Esophagus squamous epithelium (tissue), 5 donors: ENCODE measurements around the gene CARD11. TPM values are rescaled to one million over a fixed set of nuclear protein-coding genes. Genes with fewer than 3 reads are reported as not detected.

Source experiments
- DNase-seq: peaks from one replicate; lab custom pipeline; 2025; lab: John Stamatoyannopoulos, UW
- H3K27ac ChIP-seq, 4 donors: fragments of 200-600 bp; sonication (generic); one replicate each; pipeline ENCODE4 v1.5.1; 2016 to 2019; ENCODE audit warnings: mild to moderate bottlenecking in 1 of 4
- H3K27me3 ChIP-seq, 4 donors: fragments of 200-600 bp; sonication (generic); 1 replicate in 3 of 4; 2 replicates in 1 of 4; pipeline versions ENCODE4 v1.5.1 to v1.6.0; 2017 to 2021; ENCODE audit warnings: antibody characterized with exemption in 1 of 4
- H3K36me3 ChIP-seq, 3 donors: fragments of 200-600 bp; sonication (generic); one replicate each; pipeline ENCODE4 v1.5.1; 2016 to 2019
- H3K4me1 ChIP-seq, 3 donors: fragments of 200-600 bp; sonication (generic); one replicate each; pipeline ENCODE4 v1.5.1; 2017 to 2019
- H3K4me3 ChIP-seq, 4 donors: fragments of 200-600 bp; sonication (generic); 1 replicate in 3 of 4; 2 replicates in 1 of 4; pipeline ENCODE4 v1.5.1; 2016 to 2019; ENCODE audit warnings: mild to moderate bottlenecking in 2 of 4, moderate library complexity in 1 of 4
- H3K9me3 ChIP-seq, 3 donors: fragments of 200-600 bp; sonication (generic); one replicate each; pipeline ENCODE4 v1.5.1; 2016 to 2019
- CTCF ChIP-seq, 6 experiments: fragments of 450-650 bp in 4 of 6; fragments of 200-600 bp in 2 of 6; sonication (generic) in 2 of 6; IDR thresholded peaks; one replicate each; pipeline ENCODE4 v1.5.1; 2016 to 2019; ENCODE audit warnings: antibody characterized with exemption in 6 of 6, mild to moderate bottlenecking in 4 of 6, moderate library complexity in 4 of 6
- POLR2A ChIP-seq, 4 donors: fragments of 450-650 bp; IDR thresholded peaks; one replicate each; pipeline ENCODE4 v1.6.1; 2017; ENCODE audit warnings: antibody characterized with exemption in 4 of 4, mild to moderate bottlenecking in 4 of 4, moderate library complexity in 3 of 4
- WGBS, 2 donors: methylation state at CpG; one replicate each; pipeline ENCODE4 v1.1.5; 2018; 5-methylcytosine and 5-hydroxymethylcytosine counted together
- intact Hi-C: fragments of 100-400 bp; cut with DNase I; formaldehyde crosslinking; loops from one replicate; pipeline ENCODE4 v1.15.0; 2022
- total RNA-seq, 4 donors: library from RNA; depleted of rRNA; stranded (reverse); fragments of >200 nt; gene quantifications; one replicate each; pipeline ENCODE4 v1.1.0, GENCODE V29; 2016
- donor health status: DM: yes; HTN: yes; CAD: no.

The CARD11 gene
- total RNA-seq, 4 donors from 2014 or later, result 0.92 to 2.6 (median 1.6) TPM

GRCh38 chr7:2969398-2970306, 74.0 kb downstream of the CARD11 start:
- Histone ChIP-seq H3K9me3 (peaks cover 0 to 19% (median 14%) of the 10 kb centered on the region in 3 donors), H3K4me3 (no peak overlapping the region), H3K36me3 (no peaks in the 10 kb centered on the region), H3K27me3 (peaks cover 0 to 11% (median 0%) of the 10 kb centered on the region in 4 donors), H3K27ac (no peak overlapping the region), H3K4me1 (no peaks in the 10 kb centered on the region)
- 91 to 92% methylated on average over 6 of the region's 6 CpGs for WGBS, 2 donors
- intact Hi-C loops, result no loop called here
- no peak for DNase-seq
- no peak for TF ChIP-seq POLR2A (IDR thresholded peaks at IDR 0.05)
- TF ChIP-seq CTCF (IDR thresholded peaks at IDR 0.05), result no peak

DNA sequence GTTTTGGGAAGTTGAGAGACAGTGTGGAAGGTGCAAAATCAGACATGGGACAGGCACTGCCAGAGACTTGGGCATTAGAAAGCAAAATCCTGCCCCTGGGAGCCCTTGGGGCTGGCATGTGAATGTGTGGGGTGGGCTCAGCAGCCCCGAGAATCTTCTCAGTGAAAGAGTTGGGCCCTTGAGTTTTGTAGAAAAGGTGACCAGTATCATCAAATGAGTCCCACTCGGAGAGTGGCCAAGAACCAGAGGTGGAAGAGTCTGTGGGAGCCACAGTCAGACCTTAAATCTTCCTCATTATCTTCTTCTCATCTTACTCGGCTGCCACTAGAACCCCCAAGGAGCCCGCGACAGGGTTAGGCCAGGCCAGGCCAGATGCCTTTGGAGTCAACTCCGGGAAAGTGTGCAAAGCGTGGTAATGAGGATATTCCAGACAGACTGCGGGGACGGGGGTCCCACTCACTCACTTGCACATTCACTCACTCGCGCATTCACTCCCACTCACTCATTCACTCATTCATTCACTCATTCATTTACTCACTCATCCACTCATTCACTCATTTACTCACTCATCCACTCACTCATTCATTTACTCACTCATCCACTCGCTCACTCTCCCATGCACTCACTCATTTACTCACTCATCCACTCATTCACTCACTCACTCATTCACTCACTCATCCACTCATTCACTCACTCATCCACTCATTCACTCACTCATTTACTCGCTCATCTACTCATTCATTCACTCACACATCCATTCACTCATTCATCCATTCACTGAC, 74.9 kb downstream of the CARD11 start:
- Histone ChIP-seq H3K27ac (no peak overlapping the region), H3K9me3 (peaks cover 0 to 19% (median 14%) of the 10 kb centered on the region in 3 donors), H3K4me1 (no peaks in the 10 kb centered on the region), H3K36me3 (no peaks in the 10 kb centered on the region), H3K27me3 (peaks cover 0 to 6% (median 0%) of the 10 kb centered on the region in 4 donors), H3K4me3 (no peak overlapping the region)
- no peak for DNase-seq
- intact Hi-C loops, result no loop called here
- WGBS, 2 donors, result 87 to 92% methylated on average over 13 of the region's 13 CpGs
- TF ChIP-seq CTCF (IDR thresholded peaks at IDR 0.05) (no peak), POLR2A (IDR thresholded peaks at IDR 0.05) (no peak)

DNA sequence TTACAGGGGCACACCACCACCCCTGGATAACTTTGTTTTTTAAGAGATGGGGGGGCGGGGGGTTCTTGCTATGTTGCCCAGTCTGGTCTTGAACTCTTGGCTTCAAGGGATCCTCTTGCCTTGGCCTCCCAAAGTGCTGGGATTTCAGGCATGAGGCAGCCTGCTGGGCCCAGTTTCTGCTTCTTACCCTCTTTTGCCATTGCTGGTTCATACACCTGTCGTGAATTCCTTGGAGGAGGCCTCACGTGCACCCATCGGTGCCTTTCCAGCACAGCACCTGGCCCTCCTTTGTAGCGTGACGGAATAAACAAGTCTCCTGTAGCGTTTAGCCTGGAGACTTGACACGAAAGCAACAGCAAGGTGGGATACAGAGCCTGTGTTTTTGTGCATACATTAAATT, 75.5 kb downstream of the CARD11 start:
- no peak overlapping the region for H3K4me3 ChIP-seq
- TF ChIP-seq CTCF (IDR thresholded peaks at IDR 0.05) (no peak), POLR2A (IDR thresholded peaks at IDR 0.05) (no peak)
- H3K36me3 ChIP-seq, result no peaks in the 10 kb centered on the region
- DNase-seq, result no peak
- H3K9me3 ChIP-seq, result peaks cover 0 to 19% (median 14%) of the 10 kb centered on the region in 3 donors
- intact Hi-C loops, result no loop called here
- H3K4me1 ChIP-seq, result peaks cover 0 to 2% (median 0%) of the 10 kb centered on the region in 3 donors
- WGBS, 2 donors, result 95 to 97% methylated on average over 7 to 8 of the region's 8 CpGs
- H3K27ac ChIP-seq, result no peak overlapping the region
- peaks cover 0 to 6% (median 0%) of the 10 kb centered on the region in 4 donors for H3K27me3 ChIP-seq

DNA sequence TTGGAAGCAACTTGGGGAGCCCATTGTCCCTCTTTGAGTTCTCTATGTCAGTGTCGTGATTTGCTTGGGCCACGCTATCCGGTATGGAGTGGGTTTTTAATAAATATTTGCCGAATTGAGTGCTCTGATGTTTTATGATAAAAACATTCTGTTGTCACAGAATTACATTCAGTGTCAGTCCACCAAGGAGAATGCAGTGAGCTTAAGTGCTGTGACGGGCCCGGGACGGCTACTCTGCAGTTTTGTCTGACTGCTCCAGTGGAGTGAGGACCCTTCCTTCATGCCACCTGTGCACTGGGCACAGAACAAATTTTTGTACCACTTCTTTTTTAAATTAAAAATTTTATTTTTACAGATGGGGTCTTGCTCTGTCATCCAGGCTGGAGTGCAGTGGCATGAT, 76.0 kb downstream of the CARD11 start:
- intact Hi-C loops, result no loop called here
- no peak overlapping the region for H3K4me3 ChIP-seq
- 85 to 89% methylated on average over 7 of the region's 7 CpGs for WGBS, 2 donors
- H3K9me3 ChIP-seq, result peaks cover 0 to 19% (median 14%) of the 10 kb centered on the region in 3 donors
- no peak for TF ChIP-seq POLR2A (IDR thresholded peaks at IDR 0.05)
- TF ChIP-seq CTCF (IDR thresholded peaks at IDR 0.05), result no peak
- peaks cover 0 to 7% (median 0%) of the 10 kb centered on the region in 3 donors for H3K4me1 ChIP-seq
- peaks cover 0 to 6% (median 0%) of the 10 kb centered on the region in 4 donors for H3K27me3 ChIP-seq
- no peaks in the 10 kb centered on the region for H3K36me3 ChIP-seq
- H3K27ac ChIP-seq, result no peak overlapping the region
- no peak for DNase-seq
